Hepatic stellate cell (primary cell): Measurements from ENCODE around the gene MYO5C.
"Not testable (repeated sequence)": the region's sequence is repeated elsewhere in the genome, so short reads cannot be mapped to it uniquely, and the experiment has no call there.

Experiments
- DNase-seq: peaks from one replicate; pipeline ENCODE4 v3.0.0; 2011; ENCODE audit warnings: low spot score

Gene MYO5C

DNA sequence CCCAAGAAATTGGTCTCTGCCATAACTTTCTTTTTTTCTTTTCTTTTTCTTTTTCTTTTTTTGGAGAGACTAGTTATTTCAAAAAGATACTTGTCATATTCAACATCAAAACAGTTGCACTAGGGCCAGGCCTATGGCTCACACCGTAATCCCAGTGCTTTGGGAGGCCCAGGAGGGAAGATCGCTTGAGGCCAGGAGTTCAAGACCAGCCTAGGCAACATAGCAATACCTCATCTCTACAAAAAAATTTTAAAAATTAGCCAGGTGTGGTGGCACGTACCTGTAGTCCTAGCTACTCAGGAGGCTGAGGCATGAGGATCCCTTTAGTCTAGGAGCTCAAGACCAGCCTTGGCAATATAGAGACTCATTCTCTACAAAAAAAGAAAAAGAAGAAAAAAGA lies 55.4 kb downstream of the MYO5C start:
- DNase-seq, result no peak

DNA sequence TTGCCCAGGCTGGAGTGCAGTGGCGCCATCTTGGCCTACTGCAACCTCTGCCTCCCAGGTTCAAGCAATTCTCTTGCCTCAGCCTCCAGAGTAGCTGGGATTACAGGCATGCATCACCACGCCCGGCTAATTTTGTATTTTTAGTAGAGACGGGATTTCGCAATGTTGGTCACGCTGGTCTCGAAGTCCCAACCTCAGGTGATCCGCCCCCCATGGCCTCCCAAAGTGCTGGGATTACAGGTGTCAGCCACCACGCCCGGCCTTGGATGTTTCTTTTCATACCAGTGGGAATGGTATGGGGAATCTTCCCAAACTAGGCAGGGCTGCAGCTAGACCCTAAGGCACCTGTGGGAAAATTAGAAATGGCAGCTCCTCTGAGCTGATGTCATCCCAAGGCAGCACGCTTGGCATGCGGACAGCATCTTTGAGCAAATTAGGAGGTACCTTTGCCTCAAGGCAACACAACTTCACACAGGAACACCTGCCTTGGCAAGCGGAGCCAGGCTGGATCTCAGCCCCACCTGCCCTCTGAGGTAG lies 56.5 kb downstream of the MYO5C start:
- not testable (repeated sequence) for DNase-seq

- DNase-seq, result no peak
Measured at GRCh38 chr15:52238149-52238548, 57.5 kb downstream of the MYO5C start.

GRCh38 chr15:52236013-52236412 lies 59.6 kb downstream of the MYO5C start:
- no peak for DNase-seq

DNA sequence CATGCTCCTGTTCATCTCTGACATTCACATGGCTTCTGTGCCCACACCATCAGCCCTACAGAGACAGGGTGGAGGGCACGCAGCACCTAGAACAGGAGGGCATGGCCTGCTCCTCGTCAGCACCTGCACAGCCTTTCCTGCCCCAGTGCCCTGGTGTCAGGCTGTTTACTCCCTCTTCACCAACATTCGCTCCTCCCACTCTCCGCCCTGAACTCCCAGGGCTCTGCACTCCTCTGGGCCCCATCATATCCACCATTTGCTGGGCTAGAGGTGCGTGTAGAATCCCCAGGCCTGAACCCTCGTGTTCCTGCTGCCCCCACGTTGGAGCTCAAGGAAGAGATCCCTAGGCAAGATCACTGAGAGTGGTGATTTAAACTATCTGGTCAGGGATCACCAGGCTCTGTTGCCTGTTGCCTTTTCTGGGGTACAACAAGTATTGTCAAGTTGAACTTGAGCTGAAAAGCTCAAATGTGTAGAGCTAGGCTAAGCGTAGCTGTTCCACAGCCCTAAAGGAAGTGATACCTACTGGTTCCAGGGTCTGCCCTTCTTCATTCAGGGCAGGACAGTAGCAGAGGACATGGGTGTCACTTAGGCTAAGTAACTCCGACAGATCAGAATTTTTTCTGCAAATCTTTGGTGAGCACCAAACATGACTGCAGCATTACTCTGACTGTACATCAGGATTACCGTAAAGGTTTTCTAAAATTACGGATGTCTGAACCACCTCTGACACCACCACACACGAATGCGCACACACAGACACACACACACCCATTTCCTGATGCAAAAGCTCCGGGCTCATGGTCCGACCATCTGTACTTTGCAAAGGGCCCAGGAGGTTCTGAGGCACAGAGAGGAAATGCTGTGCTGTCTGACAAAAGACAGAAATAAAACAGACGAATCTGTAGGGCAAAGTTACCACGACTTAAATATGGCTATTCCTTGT lies 60.7 kb downstream of the MYO5C start:
- DNase-seq, result no peak

- DNase-seq, result no peak
Measured at GRCh38 chr15:52233405-52233804, 62.2 kb downstream of the MYO5C start.

GRCh38 chr15:52232327-52232726 lies 63.3 kb downstream of the MYO5C start:
- no peak for DNase-seq

GRCh38 chr15:52230073-52230472 lies 65.5 kb downstream of the MYO5C start:
- no peak for DNase-seq

DNA sequence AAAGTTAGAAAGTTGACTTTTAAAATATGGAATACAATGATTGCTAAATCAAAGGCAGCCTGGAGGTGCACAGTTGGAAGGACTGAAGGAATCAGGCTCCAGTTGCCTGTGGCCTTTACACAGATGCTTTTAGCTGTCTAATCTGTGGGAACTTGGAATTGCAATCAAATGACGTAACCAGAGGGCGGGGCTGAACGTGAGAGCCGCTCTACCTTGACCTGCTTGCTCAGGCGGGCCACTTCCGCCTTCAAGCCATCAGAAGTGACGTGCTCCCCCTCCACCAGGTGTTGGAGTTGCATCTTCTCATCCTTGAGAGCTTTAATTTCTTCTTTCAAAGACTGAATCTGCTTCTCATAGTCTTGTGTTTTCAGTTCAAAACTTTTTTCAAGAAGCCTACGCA lies 66.7 kb downstream of the MYO5C start:
- DNase-seq, result no peak

- peak; percentile 79 for DNase-seq
Measured at GRCh38 chr15:52227456-52227855, 68.1 kb downstream of the MYO5C start.

DNA sequence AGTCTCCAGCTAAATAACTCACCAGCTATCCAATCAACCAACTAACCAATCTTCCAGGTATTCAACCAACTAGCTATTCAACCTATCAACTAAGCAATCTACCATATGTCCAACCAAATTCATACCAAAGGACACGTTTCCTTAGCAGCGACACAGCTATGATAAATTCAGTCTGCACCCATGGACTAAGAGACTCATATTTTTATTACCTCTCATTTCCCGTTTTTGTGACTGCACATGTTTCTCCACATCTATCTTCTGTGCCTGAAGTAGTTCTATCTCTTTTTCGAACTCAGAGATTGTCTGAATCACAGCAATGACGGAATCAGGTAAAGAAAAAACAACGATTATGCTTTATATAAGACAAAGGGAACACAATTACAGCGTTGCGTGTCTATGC lies 70.4 kb downstream of the MYO5C start:
- no peak for DNase-seq

DNA sequence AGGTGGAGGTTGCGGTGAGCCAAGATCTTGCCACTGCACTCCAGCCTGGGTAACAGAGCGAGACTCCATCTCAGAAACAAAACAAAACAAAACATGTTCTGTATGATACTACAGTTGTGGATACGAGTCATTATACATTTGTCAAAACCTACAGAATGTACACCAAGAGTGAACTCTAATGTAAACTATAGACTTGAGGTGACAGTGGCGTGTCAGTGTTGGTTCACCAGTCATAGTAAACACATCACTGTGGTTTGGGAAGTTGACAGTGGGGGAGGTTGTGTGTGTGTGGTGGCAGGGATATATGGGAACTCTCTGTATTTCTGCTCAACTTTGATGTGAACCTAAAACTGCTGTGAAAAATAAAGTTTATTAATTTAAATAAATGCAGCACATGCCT lies 71.4 kb downstream of the MYO5C start:
- DNase-seq, result no peak

- DNase-seq, result no peak
Measured at GRCh38 chr15:52221730-52222129, 73.9 kb downstream of the MYO5C start.

DNA sequence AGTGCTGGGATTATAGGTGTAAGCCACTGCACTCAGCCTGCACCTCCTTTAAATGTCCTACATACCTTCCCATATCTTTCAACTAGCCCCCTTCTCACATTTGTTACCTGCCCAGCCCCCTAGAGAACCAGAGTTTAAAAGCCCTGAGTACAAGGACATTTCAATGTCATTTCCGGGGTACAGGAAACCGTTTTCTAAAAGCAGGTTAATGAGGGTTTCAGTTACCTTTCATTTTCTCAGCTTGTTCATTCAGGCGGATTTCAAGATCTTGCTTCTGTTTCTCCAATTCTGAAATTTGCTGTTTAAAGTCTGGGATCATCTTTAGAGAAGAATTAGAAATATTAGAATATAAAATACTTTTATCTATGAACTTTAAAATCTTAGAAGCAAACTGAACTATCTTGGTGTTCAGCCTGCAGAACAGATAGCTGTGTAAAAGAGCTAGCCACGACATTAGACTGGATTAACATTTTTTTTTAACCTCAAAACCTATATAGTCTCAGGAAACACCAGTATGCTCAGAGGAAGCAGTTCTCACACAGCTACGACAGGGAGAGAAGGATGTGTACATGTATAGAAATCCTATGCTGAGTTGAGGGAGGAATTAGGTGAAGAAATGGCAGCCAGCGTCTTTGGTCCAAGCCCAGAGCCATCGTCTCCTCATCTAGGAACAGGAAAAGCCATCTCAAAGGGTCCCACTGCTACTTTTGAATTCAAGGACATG lies 74.5 kb downstream of the MYO5C start:
- no peak for DNase-seq

DNA sequence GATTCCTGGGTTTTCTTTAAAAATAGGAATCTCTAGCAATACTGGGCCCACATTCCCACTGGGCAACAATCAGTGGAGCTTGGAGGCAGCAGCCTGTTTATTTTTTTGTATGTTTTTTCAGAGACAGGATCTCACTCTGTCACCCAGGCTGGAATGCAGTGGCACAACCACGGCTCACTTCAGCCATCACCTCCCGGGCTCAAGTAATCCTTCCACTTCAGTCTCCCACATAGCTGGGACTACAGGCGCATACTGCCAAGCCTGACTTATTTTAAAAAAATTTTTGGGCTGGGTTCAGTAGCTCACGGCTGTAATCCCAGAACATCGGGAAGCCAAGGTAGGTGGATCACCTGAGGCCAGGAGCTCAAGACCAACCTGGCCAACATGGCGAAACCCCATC lies 75.4 kb downstream of the MYO5C start:
- no peak for DNase-seq

- DNase-seq, result no peak
Measured at GRCh38 chr15:52218816-52219215, 76.8 kb downstream of the MYO5C start.

DNA sequence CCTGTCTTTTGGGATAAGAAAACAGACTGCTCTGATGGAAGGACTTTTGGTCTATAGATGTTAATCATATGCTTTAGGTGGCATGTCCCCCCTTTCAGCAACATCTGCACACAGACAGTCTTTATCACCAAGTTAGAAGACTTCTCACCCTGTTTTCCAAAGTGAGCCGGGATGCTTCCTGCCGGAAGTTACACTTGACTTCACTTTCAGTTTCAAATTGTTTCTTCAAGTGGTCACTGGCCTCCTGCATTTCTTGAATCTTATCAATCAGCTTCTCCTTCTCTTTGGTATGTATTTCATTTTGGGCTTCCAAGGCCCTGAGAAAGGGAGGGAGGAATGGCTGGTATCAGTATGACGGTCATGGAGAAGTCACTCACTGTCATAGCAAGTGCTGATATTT lies 77.2 kb downstream of the MYO5C start:
- no peak for DNase-seq

- no peak for DNase-seq
Measured at GRCh38 chr15:52217186-52217585, 78.4 kb downstream of the MYO5C start.

DNA sequence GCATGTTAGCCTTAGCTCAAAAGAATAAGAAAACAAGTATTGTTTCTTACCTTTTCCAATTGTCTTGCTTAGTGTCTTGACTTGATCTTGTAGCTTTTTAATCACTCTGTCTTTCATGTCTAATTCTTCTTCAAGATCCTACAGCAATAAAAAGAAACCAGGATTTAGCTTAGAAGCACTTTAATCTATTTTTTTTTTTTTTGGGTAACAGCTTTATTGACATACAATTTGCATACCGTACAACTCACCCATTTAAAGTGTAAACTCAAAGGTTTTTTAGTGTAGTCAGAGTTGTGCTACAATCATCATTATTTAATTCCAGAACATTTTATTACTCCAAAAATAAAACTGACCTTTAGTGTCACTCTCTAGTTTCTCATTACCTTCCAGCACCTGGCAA lies 81.1 kb downstream of the MYO5C start:
- DNase-seq, result no peak

GRCh38 chr15:52213206-52213605 lies 82.4 kb downstream of the MYO5C start:
- no peak for DNase-seq

- peak; percentile 66 for DNase-seq
Measured at GRCh38 chr15:52208306-52208946, 87.2 kb downstream of the MYO5C start.

GRCh38 chr15:52207191-52207590 lies 88.4 kb downstream of the MYO5C start:
- no peak for DNase-seq

DNA sequence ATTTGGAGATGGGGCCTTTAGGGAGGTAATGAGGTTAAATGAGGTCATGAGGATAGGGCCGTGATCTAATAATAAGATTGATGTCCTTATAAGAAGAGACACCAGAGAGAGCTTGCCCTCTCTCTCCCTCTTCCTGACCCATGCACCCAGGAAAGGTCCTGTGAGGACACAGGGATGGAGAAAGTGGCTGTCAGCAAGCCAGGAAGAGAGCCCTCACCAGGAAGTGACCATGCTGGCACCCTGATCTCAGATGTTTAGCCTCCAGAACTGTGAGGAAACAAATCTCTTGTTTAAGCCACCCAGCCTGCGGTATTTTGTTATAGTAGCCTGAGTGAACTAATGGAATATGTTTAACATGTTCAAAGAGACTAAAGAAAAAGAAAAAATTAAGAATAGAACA lies 89.2 kb downstream of the MYO5C start:
- DNase-seq, result no peak
